ENCODE results near the gene DCP1A.
"Not testable (repeated sequence)": the region's sequence is repeated elsewhere in the genome, so short reads cannot be mapped to it uniquely, and the experiment has no call there.

The DCP1A gene

DNA sequence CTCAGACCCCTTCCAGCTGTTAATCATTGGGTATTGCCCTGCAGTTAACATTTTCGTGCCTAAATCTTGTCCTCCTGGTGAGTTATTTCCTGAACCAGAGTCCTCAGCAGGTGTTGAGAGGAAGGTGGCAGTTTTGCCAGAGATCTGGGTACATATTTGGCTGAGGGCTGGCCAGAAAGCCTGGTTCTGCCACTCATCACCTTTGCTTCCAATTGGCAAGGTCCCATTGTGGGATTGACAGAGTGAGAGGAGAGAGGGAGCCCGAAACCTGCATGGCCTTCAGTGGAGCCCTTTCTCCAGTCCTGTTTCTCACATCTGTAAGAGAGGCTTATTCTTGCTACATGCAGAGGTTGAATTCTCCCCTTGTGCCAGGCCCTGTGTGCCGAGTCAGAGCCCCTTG is 82.6 kb downstream of the DCP1A start:
- DNase-seq (ENCODE audit: low spot score) = no peak

DNA sequence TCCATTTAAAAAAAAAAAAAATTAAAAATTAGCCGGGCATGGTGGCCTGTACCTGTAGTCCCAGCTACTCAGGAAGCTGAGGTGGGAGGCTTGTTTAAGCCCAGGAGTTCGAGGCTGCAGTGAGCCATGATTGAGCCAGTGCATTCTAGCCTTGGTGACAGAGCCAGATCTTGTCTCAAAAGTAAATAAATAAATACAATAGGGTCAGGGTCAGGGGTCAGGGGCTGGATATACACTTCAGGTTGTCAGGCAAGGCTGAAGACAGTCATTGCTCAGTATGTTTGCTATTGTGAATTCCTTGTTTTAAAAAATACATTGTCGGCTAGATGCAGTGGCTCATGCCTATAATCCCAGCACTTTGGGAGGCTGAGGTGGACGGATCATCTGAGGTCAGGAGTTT is 83.4 kb downstream of the DCP1A start:
- no peak for DNase-seq (ENCODE audit: low spot score)

- no peak for DNase-seq (ENCODE audit: low spot score)
These were observed 85.6 kb downstream of the DCP1A start for GRCh38 chr3:53261712-53262111.

DNA sequence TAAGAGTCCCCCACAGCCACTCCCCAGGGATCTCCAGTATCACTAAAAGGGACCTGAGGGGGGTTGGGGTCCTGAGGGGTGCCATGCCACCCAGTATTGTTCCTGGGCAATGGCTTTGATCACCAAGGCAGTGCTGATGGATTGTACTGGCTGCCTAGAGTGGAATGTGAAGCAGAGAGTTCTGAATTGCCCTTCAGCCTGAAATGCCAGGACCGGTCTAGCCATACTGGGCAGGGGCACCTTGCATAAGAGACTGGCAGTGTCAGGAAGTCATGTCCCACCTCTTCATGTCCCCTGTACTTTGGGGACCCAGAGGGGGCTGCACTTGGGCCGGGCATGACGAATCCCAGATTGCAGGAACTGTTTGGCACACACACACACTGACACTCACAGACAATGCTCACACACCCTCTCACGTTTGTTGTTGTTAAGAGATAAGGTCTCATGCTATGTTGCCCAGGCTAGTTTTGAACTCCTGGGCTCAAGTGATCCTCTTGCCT is 87.0 kb downstream of the DCP1A start:
- no peak for DNase-seq (ENCODE audit: low spot score)

- DNase-seq (ENCODE audit: low spot score) = no peak
These were observed 87.7 kb downstream of the DCP1A start for GRCh38 chr3:53259427-53260259.

- no peak for DNase-seq (ENCODE audit: low spot score)
These were observed 88.5 kb downstream of the DCP1A start for GRCh38 chr3:53258600-53259426.

GRCh38 chr3:53257465-53257864 is 89.9 kb downstream of the DCP1A start:
- no peak for DNase-seq (ENCODE audit: low spot score)

- DNase-seq (ENCODE audit: low spot score) = no peak
These were observed 90.7 kb downstream of the DCP1A start for GRCh38 chr3:53256704-53257055.

DNA sequence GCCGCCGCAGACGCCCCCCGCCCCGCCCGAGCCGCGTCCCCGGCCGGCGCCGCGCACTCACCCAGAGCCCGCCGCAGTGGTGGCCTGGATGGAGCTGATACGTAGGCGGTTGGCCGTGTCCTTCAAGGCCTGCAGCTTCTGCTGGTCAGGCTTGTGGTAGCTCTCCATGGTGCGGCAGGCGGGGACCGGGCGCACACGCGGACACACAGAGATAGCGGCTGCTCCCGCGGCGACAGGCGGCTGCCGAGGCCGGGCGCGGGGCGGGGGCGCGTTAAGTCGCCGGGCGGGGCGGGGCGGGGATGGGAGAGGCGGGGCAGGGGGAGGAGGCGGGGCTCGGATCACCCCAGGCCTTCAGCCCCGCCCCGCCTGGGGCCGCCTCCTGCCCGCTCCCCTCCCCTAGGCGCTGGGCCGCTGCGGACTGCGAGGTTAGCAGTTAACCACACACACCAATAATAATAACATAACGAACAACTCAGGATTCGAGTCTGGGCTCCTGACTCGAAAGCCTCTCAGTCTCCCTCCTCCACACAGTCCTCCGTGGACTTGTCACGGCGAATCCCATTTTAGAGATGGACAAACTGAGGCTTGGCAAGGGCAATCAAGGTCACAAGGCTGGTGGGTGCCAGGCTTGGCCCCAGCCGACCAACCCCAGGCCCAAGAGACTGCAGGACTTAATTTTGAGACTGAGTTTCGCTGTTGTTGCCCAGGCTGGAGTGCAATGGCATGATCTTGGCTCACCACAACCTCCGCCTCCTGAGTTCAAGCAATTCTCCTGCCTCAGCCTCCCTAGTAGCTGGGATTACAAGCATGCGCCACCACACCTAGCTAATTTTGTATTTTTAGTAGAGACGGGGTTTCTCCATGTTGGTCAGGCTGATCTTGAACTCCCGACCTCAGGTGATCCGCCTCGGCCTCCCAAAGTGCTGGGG is 91.3 kb downstream of the DCP1A start, which contains the start of gene TKT:
Gene TKT, minus strand, starts transcription at position 248 of the 929 bp plus-strand sequence. Its CDS starts 80 bp downstream, at position 168.
- DNase-seq (ENCODE audit: low spot score) = peak; percentile 78

- DNase-seq (ENCODE audit: low spot score) = peak; percentile 16
These were observed 91.9 kb downstream of the DCP1A start for GRCh38 chr3:53255423-53255774.

GRCh38 chr3:53254509-53255422 is 92.6 kb downstream of the DCP1A start:
- DNase-seq (ENCODE audit: low spot score) = peak; percentile 40

DNA sequence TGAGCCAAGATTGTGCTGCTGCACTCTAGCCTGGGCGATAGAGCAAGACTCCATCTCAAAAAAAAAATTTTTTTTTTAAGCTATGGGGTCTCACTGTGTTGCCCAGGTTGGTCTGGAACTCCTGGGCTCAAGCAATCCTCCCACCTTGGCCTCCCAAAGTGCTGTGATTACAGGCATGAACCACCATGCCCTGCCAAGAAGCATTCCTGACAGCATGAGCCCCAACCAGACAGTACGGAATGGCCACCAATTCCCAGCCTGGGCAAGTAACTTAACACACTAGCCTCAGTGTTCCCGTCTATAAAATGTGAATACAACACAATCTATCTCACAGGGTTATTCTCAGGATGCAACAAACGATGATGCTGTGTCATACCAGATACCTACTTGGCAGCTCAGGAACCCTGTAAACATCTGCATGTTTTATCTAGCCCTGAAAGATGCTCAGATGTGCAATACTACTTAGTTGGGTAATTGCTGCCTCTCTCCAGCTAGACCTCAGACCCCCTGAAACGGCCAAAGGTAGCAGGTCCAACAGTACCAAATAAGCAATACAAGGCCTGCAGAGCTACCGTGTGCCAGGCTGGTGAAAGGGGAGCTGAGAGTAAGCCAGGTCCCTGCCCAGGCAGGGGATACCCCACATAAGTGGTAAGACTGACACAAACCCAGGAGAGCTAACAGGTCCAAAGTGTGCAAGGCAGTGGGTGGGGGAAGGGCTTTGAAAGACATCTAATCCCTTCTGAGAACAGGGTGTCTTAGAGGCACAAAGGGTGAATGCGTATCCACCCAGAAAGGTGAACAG is 93.4 kb downstream of the DCP1A start:
- DNase-seq (ENCODE audit: low spot score) = no peak

- DNase-seq (ENCODE audit: low spot score) = not testable (repeated sequence)
These were observed 94.4 kb downstream of the DCP1A start for GRCh38 chr3:53252947-53253322.

DNA sequence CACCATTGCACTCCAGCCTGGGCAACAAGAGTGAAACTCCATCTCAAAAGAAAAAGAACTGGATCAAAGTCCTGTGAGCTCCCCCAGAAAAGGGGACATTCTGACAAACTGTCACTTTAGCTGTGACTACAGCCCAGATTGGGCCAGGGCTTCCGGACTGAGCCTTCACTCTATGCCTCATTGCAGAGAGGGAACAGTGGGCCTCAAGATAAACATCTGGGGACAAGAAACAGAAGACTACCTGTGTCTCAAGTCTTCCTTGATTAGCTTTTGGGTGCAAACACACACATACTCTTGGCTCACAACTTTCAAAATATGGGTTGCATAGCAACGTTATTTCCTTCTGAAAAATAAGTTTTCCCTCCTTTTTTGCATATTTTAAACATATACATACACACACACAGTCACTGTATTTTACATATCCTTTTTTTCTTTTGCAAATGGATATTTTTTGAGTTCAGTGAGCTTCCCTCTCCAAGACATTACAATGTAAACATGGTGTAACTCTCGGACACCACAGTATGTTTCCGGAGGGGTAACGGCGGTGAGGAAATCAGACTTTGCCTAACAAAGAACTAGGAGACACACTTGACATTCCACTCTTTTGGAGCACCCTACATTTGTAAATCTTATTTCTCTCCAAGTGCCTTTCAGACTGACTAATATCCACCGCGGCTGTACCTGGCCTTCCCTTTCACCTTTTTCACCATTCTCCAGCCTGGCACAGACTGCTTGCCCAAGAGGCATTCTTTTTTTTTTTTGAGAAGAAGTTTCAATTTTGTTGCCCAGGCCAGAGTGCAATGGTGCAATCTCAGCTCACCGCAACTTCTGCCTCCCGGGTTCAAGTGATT is 95.0 kb downstream of the DCP1A start:
- no peak for DNase-seq (ENCODE audit: low spot score)

DNA sequence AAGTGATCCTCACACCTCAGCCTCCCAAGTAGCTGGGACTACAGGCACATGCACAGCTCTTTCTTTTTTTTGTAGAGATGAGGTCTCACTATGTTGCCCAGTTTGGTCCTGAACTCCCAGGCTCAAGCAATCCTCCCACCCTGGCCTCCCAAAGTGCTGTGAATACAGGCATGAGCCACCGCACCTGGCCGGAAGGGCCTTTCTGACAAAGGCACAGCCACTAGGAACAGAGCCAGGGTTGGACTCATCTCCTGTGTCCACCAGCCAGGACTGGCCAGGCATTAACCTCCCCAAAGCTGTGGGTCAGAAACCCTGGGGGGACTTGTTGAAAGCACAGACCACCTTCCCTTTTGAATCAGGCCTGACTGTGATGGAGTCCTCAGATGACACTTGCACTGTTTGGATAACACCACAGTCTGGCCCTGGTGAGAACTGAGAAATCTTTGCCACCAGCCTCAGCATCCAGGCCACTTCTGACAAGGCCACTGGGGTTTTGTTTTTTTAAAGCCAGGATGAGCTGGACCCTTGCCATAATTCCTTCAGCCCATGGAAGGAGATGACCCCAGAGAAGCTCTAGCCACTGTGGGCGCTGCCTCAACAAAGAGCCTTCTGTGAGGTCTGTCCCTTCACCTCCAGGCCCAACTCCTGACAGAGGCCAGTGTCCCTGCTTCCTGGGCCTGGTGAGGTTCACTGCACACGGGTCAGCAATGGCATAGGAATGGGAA is 96.3 kb downstream of the DCP1A start:
- no peak for DNase-seq (ENCODE audit: low spot score)

DNA sequence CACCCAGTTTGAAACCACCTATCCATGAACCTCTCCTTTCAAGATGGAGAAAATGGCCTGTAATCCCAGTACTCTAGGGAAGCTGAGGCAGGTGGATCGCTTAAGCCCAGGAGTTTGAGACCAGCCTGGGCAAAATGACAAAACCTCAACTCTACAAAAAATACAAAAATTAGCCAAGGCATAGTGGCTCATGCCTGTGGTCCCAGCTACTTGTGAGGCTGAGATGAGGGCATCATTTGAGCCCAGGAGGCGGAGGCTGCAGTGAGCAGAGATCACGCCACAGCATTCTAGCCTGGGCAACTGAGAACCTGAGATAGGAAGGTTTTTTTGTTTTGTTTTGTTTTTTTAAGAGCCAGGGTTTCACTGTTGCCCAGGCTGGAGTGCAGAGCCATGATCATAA is 96.9 kb downstream of the DCP1A start:
- DNase-seq (ENCODE audit: low spot score) = no peak

GRCh38 chr3:53248161-53248560 is 99.2 kb downstream of the DCP1A start:
- no peak for DNase-seq (ENCODE audit: low spot score)

DNA sequence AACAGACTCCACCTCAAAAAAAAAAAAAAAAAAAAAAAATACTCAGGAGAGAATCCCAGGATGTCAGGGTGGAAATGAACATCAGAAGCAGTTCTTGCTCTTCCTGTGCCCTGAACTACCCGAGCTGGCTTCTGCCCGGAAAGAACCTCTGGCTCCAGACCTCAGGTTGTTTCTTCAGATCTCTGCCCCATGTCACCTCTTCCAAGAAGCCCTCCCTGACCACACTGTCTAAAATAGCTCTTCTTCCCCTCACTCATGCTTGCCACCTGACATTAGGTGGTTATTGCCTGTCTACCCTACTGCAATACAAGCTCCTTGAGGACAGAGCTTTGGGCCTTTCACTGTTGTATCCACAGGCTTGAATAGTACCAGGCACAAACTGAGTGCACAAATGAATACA is 99.7 kb downstream of the DCP1A start:
- no peak for DNase-seq (ENCODE audit: low spot score)

All from CD4-positive, alpha-beta T cell treated with Interleukin-15 for 4 hours (primary cell).